OCI-LY1 (cell line): Measurements from ENCODE around the gene SLC35F3.

Experiments used
- EZH2 ChIP-seq: fragments of 200-600 bp; sonication (generic), shearing (Covaris generic); IDR thresholded peaks from 2 replicates; pipeline ENCODE4 v1.8.0; 2017; ENCODE audit warnings: borderline replicate concordance, mixed run types, mild to moderate bottlenecking, antibody characterized with exemption, low read length, moderate library complexity, mixed read lengths
- TF ChIP-seq, protein P1 (sequence below): fragments of 200-600 bp; sonication (generic), shearing (Covaris generic); IDR thresholded peaks from 2 replicates; pipeline ENCODE4 v1.5.1; 2017; ENCODE audit warnings: mild to moderate bottlenecking, antibody characterized with exemption, low read length, moderate library complexity, mixed read lengths

DNA sequence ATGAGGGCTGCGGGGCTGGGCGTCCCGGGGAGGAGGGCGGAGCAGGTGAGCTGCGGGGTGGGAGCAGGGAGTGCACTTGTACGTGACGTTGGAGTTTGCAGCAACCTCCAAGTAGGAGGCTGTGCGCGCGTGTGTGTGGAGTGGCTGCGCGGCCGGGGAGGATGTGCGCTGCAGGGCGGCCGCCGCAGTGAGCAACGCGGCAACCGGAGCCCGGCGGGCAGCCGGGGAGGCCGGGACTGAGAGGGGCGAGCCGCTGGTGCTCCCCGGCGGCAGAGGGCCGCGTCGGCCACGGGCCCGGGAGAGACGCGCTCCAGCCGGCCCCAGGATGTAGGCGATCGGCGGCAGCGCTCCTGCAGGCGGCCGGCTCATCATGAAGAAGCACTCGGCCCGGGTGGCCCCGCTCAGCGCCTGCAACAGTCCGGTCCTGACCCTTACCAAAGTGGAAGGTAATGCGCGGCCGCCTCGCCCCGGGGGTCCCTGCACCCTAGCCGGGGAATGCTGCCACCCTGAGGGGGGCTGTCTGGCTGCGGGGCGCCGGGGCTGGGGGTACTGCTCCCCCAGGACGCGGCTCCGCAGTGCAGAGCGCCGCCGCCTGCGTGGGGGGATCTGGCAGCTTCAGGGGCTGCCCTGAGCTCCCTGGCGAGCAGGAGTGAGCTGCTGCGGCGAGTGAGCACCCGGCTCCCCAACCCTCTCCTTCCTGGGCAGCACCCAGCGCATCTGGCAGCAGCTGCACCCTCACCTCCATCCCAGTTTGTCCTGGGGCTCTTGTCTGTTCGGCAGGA is 309.8 kb downstream of the SLC35F3 start:
- TF ChIP-seq, protein P1, sequence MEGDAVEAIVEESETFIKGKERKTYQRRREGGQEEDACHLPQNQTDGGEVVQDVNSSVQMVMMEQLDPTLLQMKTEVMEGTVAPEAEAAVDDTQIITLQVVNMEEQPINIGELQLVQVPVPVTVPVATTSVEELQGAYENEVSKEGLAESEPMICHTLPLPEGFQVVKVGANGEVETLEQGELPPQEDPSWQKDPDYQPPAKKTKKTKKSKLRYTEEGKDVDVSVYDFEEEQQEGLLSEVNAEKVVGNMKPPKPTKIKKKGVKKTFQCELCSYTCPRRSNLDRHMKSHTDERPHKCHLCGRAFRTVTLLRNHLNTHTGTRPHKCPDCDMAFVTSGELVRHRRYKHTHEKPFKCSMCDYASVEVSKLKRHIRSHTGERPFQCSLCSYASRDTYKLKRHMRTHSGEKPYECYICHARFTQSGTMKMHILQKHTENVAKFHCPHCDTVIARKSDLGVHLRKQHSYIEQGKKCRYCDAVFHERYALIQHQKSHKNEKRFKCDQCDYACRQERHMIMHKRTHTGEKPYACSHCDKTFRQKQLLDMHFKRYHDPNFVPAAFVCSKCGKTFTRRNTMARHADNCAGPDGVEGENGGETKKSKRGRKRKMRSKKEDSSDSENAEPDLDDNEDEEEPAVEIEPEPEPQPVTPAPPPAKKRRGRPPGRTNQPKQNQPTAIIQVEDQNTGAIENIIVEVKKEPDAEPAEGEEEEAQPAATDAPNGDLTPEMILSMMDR, result no peak
- no peak for TF ChIP-seq EZH2
